A549 treated with Hydrocortisone at 1 μM for 4 hours (cell line): ENCODE measurements around the gene FRMD3. TPM values are rescaled to one million over a fixed set of nuclear protein-coding genes. Genes with fewer than 3 reads are reported as not detected.

Experiments
- total RNA-seq: library from RNA; stranded (reverse); fragments of 200-300 nt; extraction: Qiagen RNA extraction; gene quantifications from 5 replicates; pipeline ENCODE4 v1.2.3, GENCODE V29; 2022

FRMD3 gene
- 4.7 to 6.0 TPM (median 5.9 TPM) in 5 replicates for total RNA-seq

GRCh38 chr9:83538172-83538889 is at the start of gene FRMD3:
TSS of gene FRMD3 (minus strand) at chr9:83538401. CDS start at chr9:83538231, 170 bp downstream.

Other genes with a start within 250 kb of the FRMD3 start
- gene IDNK, start 84.7 kb upstream of the FRMD3 start, total RNA-seq: 6.2 to 7.6 TPM (median 6.4 TPM) in 5 replicates
- gene UBQLN1, start 169.6 kb upstream of the FRMD3 start, total RNA-seq: 95.8 to 125 TPM (median 109 TPM) in 5 replicates